Measurements from ENCODE around the gene VPS36.
A peak's percentile ranks its signal among the peaks of the same experiment; 100 is the strongest.
"Not testable (repeated sequence)": the region's sequence is repeated elsewhere in the genome, so short reads cannot be mapped to it uniquely, and the experiment has no call there.

VPS36 gene, protein sequence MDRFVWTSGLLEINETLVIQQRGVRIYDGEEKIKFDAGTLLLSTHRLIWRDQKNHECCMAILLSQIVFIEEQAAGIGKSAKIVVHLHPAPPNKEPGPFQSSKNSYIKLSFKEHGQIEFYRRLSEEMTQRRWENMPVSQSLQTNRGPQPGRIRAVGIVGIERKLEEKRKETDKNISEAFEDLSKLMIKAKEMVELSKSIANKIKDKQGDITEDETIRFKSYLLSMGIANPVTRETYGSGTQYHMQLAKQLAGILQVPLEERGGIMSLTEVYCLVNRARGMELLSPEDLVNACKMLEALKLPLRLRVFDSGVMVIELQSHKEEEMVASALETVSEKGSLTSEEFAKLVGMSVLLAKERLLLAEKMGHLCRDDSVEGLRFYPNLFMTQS

DNA sequence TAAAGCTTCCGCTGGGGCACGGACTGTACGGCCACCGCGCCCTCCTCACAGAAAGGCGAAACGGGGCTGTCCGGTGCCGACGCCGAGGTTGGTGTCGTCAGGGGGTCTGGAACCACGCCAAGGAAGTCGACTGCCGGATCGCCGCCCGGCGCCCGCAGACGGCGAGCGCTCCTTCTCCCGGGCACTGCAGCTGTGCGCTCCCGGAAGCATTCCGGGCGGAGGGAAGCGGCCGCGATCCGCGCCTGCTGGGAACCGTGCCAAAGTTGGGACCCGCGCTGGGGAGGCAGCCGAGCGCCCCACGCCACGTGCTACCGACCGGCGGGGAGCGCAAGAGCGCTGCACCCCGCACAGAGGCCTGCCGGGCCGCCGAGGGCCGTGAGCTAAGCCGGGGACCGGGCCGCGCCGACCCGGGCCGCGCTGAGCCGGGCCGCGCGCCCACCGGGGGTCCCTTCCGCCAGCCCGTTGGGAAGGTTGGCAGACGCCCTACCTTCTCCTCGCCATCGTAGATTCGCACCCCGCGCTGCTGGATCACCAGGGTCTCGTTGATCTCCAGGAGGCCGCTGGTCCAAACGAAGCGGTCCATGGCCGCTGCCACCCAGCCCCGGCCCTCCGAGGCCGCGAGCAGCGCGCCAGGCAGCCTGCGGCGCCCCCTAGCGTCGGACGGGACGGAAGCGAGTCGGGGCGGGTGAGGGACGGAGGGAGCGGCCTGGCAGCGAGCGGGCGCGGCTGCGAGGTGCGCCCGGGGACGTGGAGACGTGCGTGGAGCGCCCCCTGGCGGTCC, at the start of gene VPS36:
VPS36 (minus strand) TSS at position 623 of the 781 bp plus-strand sequence; CDS start at position 583, 40 bp downstream.
- DNase-seq (ENCODE audit: low read depth): peak; percentile 97

DNA sequence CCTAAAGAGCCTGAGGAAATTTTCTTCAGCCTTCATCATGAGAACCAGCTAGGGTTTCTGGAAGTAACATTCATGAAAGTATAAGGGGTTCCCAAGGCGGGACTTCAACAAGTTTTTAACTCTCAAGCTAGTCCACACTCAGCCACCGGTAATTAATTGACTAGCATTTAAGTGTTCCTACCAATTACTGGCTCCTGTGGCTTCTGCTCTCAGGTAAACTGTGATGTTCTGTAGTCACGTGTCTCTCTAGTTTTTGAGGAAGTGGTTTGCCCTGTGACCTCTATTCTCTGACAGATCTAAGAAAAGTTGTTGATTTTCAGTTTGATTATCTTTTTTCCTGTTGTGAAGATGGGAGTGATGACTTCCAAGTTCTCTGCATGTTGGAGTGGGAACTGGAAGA, 47.5 kb upstream of the VPS36 start:
- DNase-seq (ENCODE audit: low read depth): not testable (repeated sequence)

DNA sequence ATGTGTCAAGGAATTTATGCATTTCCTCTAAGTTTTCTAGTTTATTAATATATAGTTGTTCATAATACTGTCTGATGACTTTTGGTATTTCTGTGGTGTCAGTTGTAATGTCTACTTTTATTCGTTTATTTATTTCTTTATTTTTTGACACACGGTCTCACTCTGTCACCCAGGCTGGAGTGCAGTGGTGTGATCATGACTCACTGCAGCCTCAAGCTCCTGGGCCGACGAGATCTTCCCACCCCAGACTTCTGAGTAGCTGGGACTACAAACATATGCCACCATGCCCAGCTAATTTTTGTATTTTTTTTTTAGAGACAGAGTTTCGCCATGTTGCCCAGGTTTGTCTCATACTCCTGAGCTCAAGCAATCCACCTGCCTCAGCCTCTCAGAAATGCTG, 43.8 kb upstream of the VPS36 start:
- not testable (repeated sequence) for DNase-seq (ENCODE audit: low read depth)

DNA sequence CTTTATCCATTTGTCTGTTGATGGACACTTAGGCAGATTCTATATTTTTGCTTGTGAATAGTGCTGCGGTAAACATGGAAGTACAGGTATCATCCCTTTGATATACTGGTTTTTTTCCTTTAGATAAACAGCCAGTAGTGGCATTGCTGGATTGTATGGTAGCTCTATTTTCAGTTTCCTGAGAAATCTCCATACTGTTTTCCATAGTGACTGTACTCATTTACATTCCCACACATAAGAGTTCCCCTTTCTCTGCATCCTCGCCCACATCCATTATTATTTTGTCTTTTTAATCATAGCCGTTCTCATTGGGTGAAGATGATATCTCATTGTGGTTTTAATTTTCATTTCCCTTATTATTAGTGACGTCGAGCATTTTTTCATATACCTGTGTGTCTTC, 40.6 kb upstream of the VPS36 start:
- not testable (repeated sequence) for DNase-seq (ENCODE audit: low read depth)

DNA sequence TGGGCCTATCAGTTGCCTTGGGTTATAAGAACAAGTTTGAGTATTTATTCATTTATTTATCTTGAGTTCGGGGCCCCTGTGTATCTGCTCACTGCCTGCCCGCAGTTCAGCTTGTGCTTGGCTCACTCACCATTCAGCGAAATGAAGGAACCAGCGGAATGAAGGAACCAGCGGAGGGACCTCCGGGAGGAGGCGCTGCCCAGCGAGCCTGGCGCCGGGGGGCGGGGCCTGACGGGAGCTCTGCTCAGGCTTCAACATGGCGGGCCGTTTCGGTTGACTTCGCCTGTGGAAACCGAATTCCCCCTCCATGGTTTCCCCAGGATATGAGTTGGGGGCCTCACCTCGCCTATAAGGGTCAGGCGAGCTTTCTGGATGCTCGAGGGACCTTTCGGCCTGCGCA, 38.3 kb upstream of the VPS36 start:
- DNase-seq (ENCODE audit: low read depth): not testable (repeated sequence)

DNA sequence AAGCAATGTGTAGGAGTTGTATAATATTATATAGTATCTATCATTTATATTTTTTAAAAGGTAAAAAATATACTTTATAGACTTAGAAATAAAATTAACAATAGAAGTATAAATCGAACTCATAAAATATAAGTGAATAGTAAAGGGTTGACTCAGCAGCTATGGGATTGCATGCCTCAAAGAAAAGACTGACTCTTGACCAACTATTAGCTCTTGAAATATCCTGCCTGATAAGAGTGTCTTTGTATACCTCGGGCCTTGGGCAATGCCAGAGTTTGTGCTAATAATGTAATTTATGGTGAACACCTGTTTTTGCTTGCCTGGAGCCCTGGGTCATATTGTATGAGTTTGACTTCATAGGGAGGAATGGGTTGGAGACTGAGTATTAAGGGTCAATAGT, 36.6 kb upstream of the VPS36 start:
- not testable (repeated sequence) for DNase-seq (ENCODE audit: low read depth)

DNA sequence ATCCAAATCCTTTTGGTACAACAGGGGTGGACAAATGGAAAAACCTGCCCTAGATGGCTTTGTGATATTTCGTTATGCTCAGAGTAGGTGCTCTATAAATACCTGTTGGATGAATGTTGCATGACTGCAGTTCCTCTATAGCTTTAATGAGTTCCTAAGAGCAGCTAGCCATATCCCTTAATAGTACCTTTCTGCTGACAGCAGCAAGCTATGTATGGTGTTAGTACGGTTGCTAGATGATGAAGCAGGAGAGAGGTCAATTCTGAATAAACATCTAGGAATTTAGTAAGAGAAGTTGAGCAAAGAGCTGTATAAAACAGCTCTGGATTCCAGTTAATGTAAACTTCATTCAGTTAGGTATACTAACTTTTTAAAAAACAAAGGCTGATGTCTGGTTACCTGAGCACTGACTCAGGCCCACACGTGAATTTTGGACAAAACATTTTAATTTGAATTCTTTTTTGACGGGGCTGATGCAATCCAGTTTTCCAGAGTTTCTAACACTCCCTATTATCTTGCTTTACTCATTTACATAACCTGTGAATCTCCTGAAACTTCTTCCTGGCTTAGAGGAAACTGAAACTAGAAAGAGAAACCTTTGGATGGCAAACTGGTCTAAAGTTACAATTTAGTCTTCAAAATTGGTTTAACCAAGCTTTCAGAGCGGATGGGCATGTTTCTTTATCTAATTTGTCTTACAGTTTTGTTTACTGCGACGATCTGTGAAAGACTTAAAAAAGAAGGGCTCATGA, 30.4 kb upstream of the VPS36 start:
- not testable (repeated sequence) for DNase-seq (ENCODE audit: low read depth)

DNA sequence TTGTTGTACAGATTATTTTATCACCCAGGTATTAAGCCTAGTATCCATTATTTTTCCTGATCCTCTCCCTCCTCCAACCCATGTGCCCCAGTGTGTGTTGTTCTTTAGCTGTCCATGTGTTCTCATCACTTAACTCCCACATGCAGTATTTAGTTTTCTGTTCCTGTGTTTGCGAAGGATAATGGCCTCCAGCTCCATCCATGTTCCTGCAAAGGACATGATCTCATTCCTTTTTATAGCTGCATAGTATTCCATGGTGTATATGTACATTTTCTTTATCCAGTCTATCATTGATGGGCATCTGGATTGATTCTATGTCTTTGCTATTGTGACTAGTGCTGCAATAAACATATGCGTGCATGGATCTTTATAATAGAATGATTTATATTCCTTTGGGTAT, 18.1 kb upstream of the VPS36 start:
- DNase-seq (ENCODE audit: low read depth): not testable (repeated sequence)

DNA sequence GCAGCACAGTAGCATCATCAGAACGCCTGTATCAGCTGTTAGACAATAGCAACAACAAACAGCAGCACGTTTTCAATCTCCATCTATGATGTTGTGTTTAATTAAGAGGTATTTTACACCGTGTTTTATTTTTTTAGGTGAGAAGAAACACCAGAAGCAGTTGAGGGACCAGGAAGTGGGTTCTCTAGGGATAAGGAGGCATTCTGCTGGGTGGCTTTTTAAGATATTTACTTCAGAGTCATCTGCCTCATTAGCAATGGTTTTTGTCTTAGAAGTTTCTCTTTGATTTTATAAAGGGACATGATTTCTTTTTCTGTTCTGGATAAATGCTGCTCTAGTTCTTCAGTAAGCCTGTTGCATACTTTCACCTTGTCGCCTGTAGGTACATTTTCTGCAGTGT, 13.1 kb upstream of the VPS36 start:
- DNase-seq (ENCODE audit: low read depth): no peak

DNA sequence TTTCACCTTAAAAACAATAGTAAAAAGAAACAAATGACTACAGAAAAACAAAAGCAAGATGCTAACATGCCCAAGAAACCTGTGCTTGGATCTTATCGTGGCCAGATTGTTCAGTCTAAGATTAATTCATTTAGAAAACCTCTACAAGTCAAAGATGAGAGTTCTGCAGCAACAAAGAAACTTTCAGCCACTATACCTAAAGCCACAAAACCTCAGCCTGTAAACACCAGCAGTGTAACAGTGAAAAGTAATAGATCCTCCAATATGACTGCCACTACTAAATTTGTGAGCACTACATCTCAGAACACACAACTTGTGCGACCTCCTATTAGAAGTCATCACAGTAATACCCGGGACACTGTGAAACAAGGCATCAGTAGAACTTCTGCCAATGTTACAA, 10.8 kb upstream of the VPS36 start:
- no peak for DNase-seq (ENCODE audit: low read depth)

DNA sequence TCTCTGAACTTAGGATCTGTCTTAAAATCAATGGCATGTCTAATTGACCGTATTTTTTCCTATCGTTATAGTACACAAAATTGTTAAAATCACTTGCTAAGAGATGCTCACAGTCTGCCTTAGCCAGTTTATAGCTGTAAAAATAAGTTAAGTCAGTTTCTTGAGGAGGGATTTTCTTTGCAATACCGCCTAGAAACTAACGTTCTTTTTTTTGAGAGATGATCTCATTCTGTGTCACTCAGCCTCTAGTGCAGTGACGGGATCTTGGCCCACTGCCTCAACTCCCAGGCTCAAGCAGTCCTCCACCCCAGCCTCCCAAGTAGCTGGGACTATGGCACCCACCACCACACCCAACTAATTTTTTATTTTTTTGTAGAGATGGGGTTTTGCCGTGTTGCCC, 9.2 kb upstream of the VPS36 start:
- DNase-seq (ENCODE audit: low read depth): no peak

DNA sequence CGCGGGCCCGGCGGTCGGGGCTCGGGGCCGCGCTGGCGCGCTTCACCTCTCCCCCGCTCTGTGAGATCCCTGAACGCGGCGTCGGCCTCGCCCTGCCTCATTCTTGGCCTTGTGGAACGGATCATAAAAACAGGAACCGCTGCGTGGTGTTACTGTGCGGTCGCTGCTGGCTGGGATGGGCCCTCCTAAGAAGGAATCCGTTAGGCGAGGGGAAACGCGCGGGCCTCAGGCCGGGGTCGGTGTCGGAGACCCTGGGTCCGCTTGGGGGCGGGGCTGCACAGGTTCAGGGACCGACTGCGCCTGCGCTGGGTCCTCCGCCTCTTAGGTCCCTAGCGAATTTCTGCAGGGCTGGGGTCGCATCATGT, 5.2 kb upstream of the VPS36 start:
- peak; percentile 55 for DNase-seq (ENCODE audit: low read depth)

DNA sequence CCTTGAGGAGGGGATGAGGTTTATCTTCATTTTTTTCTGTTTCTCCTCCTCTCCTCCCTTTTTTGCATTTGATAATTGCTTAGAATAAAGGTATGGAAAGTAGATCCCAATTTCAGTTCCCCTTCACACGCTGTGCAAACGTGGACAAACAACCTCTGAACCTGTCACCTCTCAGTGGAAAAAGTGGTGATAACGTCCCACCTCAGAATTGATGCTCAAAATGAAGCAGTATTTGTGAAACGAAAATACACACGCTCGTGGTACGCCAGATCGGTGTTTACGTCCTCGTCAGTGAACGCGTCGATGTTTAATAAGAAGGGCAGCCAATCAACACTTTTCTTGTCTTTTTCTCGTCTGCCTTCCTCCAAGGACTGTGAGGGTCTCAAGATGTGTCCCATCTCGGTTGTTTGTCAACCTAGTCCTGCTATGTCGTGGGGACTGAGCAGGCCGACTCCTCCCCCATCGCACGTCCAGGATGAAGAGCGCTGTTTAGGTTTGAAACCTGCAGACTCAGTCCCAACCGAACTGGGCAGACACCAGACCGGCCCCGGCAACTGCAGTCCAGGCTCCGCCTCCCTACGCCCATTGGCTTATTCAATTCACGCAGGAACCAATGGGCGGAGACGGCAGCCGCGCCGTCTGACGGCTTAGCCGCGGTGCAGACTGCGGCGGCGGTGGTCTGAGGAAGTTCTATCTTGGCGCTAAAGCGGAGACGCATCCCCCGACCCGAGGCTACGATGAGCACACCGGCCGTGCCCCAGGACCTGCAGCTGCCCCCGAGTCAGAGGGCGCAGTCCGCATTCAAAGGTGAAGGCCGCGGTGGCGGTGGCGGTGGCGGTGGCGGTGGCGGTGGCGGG, 4.6 kb upstream of the VPS36 start, which contains the start of gene CKAP2:
CKAP2 (plus strand) TSS at position 659 of the 857 bp plus-strand sequence; CDS start at position 738, 79 bp downstream.
- peak; percentile 68 for DNase-seq (ENCODE audit: low read depth)

DNA sequence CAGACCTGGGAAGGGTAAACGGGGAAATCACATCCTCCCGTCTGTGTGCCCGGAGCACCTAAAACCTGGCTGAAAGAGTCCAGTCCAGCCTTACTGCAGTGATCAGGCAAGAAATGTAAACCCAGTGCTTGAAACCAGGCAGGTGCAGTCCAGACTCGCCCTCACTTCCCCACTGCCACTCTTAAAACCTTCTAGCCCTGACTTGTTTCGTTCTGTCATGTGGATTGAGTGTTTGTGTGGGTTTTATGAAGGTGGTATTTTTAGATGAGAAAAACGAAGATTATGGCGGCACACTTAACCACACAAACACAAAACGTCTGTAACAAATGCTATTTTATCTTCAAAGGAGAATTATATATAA, 4.0 kb upstream of the VPS36 start:
- DNase-seq (ENCODE audit: low read depth): no peak

DNA sequence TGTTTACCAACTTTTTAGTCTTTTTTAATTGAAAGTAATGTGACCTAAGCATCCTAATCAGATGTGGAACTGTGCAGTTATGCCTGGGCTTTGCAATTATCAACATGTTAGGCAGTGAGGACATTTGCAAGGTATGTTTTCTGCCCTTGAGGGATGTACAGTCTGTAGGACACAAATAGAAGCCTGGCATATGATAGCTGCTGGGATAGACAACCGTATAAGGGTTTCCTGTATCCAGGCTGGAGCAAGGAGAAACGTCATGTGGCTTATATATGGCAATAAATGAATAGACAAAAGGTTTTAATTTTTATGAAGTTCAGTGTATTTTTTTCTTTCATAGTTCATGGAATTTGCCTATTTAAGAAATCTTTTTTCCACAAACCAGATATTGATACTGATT, 2.0 kb upstream of the VPS36 start:
- DNase-seq (ENCODE audit: low read depth): no peak

DNA sequence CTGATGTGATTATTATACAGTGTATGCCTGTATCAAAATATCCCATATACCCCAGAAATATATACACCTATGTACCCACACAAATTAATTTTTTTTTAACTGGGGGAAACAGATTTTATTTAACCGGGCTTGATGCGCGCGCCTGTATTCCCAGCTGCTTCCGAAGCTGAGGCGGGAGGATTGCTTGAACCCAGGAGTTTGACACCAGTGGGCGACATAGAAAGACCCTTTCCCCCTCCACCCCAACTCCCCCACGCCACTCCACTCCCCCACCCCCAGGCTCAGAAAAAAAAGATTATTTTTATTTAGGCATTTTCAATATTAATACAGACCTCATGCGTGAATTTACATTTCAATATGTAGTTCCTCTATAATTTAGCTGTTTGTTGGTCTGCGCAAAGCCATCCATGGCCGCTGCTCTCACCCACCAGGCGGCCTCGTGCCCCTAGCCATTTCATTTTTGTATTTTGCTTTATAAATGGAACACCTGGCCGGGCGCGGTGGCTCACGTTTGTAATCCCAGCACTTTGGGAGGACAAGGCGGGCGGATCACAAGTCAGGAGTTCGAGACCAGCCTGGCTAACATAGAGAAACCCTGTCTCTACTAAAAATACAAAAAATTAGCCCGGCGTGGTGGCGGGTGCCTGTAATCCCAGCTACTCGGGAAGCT, 836 bp upstream of the VPS36 start:
- no peak for DNase-seq (ENCODE audit: low read depth)

DNA sequence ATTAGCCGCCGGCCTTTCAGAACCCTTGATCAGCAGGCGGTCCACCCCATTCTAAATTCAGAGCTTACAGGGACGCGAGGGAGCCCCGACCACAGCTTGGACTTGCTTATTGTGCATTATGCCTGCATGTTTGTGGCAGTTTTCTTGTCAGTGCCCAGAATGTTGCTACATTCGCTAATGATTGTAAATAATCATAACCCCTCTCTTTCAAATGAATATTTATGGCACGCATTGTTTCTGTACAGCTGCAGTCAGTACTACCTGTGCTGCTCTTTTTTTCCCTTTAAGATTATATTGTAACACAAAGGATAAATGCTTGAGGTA, 321 bp upstream of the VPS36 start:
- DNase-seq (ENCODE audit: low read depth): no peak

DNA sequence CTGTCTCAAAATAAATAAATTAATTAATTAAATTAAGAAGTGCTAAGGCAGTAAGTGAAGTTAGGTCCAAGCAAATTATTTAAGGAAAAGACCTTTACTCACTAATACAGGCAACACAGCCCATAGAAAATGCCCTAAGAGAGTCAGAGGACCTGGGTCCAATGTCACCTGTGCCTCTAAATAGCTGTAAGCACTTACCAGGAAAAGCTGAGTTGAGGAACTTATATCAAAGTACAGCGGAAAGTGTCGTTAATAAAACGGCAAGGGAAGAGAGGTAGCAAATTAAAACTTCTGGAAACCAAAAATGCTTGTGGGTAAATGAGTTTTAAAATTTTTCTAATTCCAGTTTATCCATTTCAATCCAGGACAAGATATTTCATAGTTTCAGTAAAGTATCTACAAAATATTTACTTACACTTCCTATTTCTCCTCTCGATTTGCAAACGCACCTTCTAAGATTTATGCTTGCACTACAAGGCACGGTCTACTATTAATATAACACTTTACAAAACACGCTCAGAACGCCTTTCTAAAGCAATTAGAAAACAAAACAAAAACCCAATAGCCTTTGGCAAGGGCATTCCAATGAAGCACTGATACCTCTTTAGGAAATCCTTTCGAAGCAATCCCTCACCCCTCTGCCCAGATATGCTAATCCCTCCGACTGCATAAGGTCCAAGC, 963 bp downstream of the VPS36 start:
- no peak for DNase-seq (ENCODE audit: low read depth)

DNA sequence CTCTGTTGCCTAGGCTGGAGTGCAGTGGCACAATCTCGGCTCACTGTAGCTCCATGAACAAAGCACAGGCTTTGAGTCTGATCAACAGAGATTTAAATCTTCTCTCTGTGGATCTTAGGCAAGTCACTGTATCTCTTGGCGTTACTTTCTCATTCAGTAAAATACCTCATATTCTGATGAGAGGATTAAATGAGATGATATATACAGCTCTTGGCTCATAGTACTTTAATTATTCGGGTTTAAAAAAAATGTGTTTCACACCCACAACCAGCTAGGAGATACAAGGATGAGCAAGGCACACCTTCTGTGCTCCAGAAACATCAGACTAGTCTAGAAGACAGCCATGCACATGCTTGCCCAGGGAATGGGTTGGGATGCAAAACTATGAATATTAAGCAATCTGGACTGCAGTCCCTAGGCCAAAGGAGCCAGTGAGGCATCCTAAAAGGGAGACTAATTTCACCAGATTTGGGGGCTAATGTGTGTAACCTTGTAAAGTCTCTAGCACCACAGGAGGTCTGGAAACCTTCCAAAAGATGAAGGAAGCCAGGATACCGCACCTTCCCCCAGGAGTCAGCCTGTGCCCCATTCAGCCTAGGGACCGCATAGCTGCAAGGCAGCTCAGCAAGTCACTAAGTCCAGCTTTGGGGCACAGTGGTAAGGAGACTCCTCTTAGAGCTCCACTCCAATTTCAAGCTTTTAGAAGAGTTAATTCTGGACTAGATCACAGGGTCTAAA, 2.5 kb downstream of the VPS36 start:
- DNase-seq (ENCODE audit: low read depth): no peak

DNA sequence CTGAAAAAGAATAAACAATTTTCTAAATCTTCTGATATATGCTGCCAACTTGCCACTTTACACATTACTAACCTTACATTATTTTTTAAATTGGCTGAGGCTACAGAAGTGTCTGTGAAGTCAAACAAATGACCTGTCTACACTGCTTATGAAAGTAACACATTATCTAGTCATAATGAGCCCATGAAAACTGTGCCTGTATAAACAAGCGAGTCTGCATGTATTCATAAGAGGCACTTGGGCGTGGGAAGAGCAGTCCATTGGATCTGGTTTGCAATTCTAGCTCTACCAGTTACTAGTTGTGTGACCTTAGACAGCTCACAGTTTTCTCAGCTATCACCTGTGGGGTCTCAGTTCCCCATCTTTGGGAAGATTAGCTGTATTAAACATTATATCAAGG, 3.1 kb downstream of the VPS36 start:
- DNase-seq (ENCODE audit: low read depth): no peak

Data from stimulated activated CD8-positive, alpha-beta memory T cell treated with anti-CD3 and anti-CD28 coated beads, Interleukin-15, amount 100 ng/mL, for 24 hours (primary cell).